ENCODE measurements around the gene MANBA.
"Not testable (repeated sequence)": the region's sequence is repeated elsewhere in the genome, so short reads cannot be mapped to it uniquely, and the experiment has no call there.

Gene MANBA

DNA sequence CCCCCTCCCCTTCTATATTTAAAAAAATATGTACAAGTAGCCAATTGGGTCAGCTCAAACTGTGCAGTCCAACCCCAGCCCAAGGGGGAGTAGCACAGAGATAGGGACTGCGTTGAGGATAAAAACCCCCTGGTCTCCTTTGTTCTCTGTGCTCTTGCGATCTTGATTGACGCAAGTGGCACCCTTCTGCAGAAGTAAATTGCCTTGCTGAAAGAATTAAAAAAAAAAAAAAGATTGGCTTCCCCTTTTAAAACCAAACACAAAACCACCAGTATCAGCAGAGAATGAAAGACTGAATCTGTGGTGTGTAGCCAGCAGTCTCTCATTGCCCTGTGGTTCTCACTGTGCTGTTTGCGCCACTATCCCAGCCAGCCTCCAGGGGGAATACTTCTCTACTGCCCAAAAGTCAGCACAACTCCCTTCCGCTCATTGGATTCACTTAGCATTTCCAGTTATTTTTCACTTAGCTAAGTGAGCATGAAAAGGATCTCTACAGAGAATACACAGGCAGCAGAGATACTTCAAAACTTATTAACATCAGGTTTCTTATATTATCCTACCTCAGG is 29.7 kb downstream of the MANBA start:
- Histone ChIP-seq H2AFZ (ENCODE audit: low read depth, low read length, severe bottlenecking) (no peak overlapping the region), H3K9me2 (replicated peaks; ENCODE audit: insufficient read depth, low read length) (no peaks in the 10 kb centered on the region), H3K27ac (ENCODE audit: low read depth, low read length) (no peak overlapping the region), H3K9me3 (ENCODE audit: insufficient read depth, low read length) (no peaks in the 10 kb centered on the region), H3K27me3 (ENCODE audit: low read length) (no peaks in the 10 kb centered on the region), H4K20me1 (ENCODE audit: low read depth, low read length) (no peaks in the 10 kb centered on the region), H3K4me3 (ENCODE audit: insufficient read depth, low read length, poor library complexity, severe bottlenecking) (no peak overlapping the region), H3K4me2 (ENCODE audit: low read depth, low read length, poor library complexity, severe bottlenecking) (no peak overlapping the region), H3K9ac (ENCODE audit: low read length) (no peak overlapping the region), H3F3A (ENCODE audit: insufficient read depth) (no peaks in the 10 kb centered on the region), H3K79me2 (ENCODE audit: insufficient read depth, low read length) (no peaks in the 10 kb centered on the region; the same call in 1 of the 2 replicates), H3K36me3 (ENCODE audit: low read length) (no peaks in the 10 kb centered on the region)
- TF ChIP-seq EZH2phosphoT487 (conservative IDR thresholded peaks at IDR 0.05; ENCODE audit: low read length): no peak
- TF ChIP-seq, protein P1, sequence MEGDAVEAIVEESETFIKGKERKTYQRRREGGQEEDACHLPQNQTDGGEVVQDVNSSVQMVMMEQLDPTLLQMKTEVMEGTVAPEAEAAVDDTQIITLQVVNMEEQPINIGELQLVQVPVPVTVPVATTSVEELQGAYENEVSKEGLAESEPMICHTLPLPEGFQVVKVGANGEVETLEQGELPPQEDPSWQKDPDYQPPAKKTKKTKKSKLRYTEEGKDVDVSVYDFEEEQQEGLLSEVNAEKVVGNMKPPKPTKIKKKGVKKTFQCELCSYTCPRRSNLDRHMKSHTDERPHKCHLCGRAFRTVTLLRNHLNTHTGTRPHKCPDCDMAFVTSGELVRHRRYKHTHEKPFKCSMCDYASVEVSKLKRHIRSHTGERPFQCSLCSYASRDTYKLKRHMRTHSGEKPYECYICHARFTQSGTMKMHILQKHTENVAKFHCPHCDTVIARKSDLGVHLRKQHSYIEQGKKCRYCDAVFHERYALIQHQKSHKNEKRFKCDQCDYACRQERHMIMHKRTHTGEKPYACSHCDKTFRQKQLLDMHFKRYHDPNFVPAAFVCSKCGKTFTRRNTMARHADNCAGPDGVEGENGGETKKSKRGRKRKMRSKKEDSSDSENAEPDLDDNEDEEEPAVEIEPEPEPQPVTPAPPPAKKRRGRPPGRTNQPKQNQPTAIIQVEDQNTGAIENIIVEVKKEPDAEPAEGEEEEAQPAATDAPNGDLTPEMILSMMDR (IDR thresholded peaks at IDR 0.05; ENCODE audit: insufficient read depth, low read length, poor library complexity, severe bottlenecking): no peak

DNA sequence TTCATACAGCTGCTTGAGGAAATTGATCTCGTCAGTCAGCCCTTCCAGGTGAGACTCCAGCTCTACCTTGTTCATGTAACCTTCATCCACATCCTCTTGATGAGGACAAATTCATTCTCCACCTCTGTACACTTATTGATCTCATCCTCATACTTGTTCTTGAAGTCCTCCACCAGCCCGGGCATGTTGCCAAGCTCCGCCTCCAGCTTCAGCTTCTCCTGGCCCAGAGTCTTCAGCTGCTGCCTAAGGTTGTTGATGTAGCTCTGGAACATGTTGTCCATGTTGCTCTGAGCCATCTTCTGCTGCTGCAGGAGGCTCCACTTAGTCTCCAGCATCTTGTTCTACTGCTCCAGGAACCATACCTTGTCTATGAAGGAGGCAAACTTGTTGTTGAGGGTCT is 31.3 kb downstream of the MANBA start:
- H3K4me3 ChIP-seq (ENCODE audit: insufficient read depth, low read length, poor library complexity, severe bottlenecking); H3K27ac ChIP-seq (ENCODE audit: low read depth, low read length); H3F3A ChIP-seq (ENCODE audit: insufficient read depth); H3K27me3 ChIP-seq (ENCODE audit: low read length); H3K9me2 ChIP-seq (replicated peaks; ENCODE audit: insufficient read depth, low read length); H3K36me3 ChIP-seq (ENCODE audit: low read length); H2AFZ ChIP-seq (ENCODE audit: low read depth, low read length, severe bottlenecking); H4K20me1 ChIP-seq (ENCODE audit: low read depth, low read length); H3K4me2 ChIP-seq (ENCODE audit: low read depth, low read length, poor library complexity, severe bottlenecking); H3K79me2 ChIP-seq (ENCODE audit: insufficient read depth, low read length); H3K9me3 ChIP-seq (ENCODE audit: insufficient read depth, low read length); H3K9ac ChIP-seq (ENCODE audit: low read length): not testable (repeated sequence)

DNA sequence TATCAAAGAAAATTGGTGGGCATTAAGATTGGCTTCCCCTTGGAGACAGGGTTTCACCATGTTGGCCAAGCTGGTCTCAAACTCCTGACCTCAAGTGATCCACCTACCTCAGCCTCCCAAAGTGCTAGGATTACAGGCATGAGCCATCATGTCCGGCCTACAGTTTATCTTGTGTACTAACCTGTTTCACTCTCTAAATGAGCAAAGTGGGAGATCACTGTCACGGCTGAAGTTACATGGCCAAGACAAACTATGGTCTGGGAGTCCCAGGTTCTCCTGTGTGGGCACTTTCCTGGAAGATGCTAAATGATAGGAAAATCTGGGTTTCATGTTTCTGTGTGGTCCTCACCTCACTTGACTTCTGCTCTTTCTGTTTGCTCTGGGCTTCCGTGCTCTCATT is 33.8 kb downstream of the MANBA start:
- not testable (repeated sequence) for H4K20me1 ChIP-seq (ENCODE audit: low read depth, low read length); H3K36me3 ChIP-seq (ENCODE audit: low read length); H2AFZ ChIP-seq (ENCODE audit: low read depth, low read length, severe bottlenecking); H3K4me3 ChIP-seq (ENCODE audit: insufficient read depth, low read length, poor library complexity, severe bottlenecking); H3K4me2 ChIP-seq (ENCODE audit: low read depth, low read length, poor library complexity, severe bottlenecking); H3K27me3 ChIP-seq (ENCODE audit: low read length); H3F3A ChIP-seq (ENCODE audit: insufficient read depth); H3K9me2 ChIP-seq (replicated peaks; ENCODE audit: insufficient read depth, low read length); H3K9ac ChIP-seq (ENCODE audit: low read length); H3K27ac ChIP-seq (ENCODE audit: low read depth, low read length); H3K79me2 ChIP-seq (ENCODE audit: insufficient read depth, low read length); H3K9me3 ChIP-seq (ENCODE audit: insufficient read depth, low read length)

DNA sequence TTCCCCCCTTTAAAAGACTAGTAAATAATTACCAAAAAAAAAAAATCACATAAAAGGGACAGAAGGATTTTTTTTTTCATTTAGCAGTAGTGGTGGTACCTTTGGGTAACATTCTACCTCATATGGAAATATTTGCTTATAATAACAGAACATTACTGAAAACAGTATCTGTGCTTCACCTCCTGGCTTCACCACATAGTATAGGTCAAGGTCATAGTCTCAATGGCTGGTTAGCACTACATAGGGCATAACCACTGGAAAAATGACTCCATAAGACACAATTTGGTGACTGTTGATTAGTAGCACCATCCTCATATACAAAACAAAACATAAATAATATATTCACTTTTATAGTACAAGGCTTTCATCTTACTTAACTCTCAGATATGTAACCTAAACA is 34.7 kb downstream of the MANBA start:
- H4K20me1 ChIP-seq (ENCODE audit: low read depth, low read length): no peaks in the 10 kb centered on the region
- no peaks in the 10 kb centered on the region for H3K36me3 ChIP-seq (ENCODE audit: low read length)

More for the DNA sequence above, 34.7 kb downstream of the MANBA start:
- Histone ChIP-seq H3K27ac (ENCODE audit: low read depth, low read length) (no peak overlapping the region), H3K4me3 (ENCODE audit: insufficient read depth, low read length, poor library complexity, severe bottlenecking) (no peak overlapping the region), H3K9me2 (replicated peaks; ENCODE audit: insufficient read depth, low read length) (no peaks in the 10 kb centered on the region), H2AFZ (ENCODE audit: low read depth, low read length, severe bottlenecking) (no peak overlapping the region), H3K4me2 (ENCODE audit: low read depth, low read length, poor library complexity, severe bottlenecking) (no peak overlapping the region), H3K9ac (ENCODE audit: low read length) (no peak overlapping the region), H3K79me2 (ENCODE audit: insufficient read depth, low read length) (no peaks in the 10 kb centered on the region), H3K27me3 (ENCODE audit: low read length) (no peaks in the 10 kb centered on the region), H3K9me3 (ENCODE audit: insufficient read depth, low read length) (no peaks in the 10 kb centered on the region), H3F3A (ENCODE audit: insufficient read depth) (no peaks in the 10 kb centered on the region)
- TF ChIP-seq, protein P1 (IDR thresholded peaks at IDR 0.05; ENCODE audit: insufficient read depth, low read length, poor library complexity, severe bottlenecking): no peak
- no peak for TF ChIP-seq EZH2phosphoT487 (conservative IDR thresholded peaks at IDR 0.05; ENCODE audit: low read length)
